Neural crest cell (in vitro differentiated cells): Measurements from ENCODE around the gene EIF4G3. TPM values are rescaled to one million over a fixed set of nuclear protein-coding genes. Genes with fewer than 3 reads are reported as not detected.
A peak's percentile ranks its signal among the peaks of the same experiment; 100 is the strongest.

Source experiments
- DNase-seq: peaks from one replicate; pipeline ENCODE4 v3.0.0; 2021; ENCODE audit warnings: low read depth, mixed read lengths, low spot score
- H3K27ac Mint-ChIP-seq: one replicate; pipeline ENCODE4 v1.8.0; 2021; ENCODE audit warnings: mild to moderate bottlenecking, mixed read lengths; ENCODE audit not compliant: unreplicated experiment
- H3K27me3 Mint-ChIP-seq: 2 replicates; pipeline ENCODE4 v1.8.0; 2021; ENCODE audit warnings: low read depth, mild to moderate bottlenecking, mixed read lengths
- H3K36me3 Mint-ChIP-seq: 2 replicates; pipeline ENCODE4 v1.8.0; 2021; ENCODE audit warnings: low read depth, mild to moderate bottlenecking, mixed read lengths
- H3K4me1 Mint-ChIP-seq: 2 replicates; pipeline ENCODE4 v1.8.0; 2021; ENCODE audit warnings: mixed read lengths
- H3K4me3 Mint-ChIP-seq: one replicate; pipeline ENCODE4 v1.8.0; 2021; ENCODE audit warnings: mild to moderate bottlenecking, mixed read lengths
- H3K9me3 Mint-ChIP-seq: 2 replicates; pipeline ENCODE4 v1.8.0; 2021; ENCODE audit warnings: mixed read lengths
- CTCF ChIP-seq: fragments of 200-600 bp; sonication (generic); conservative IDR thresholded peaks from 2 replicates; pipeline ENCODE4 v1.5.0; 2021; ENCODE audit warnings: antibody characterized with exemption, mild to moderate bottlenecking
- total RNA-seq: library from RNA; stranded (reverse); gene quantifications from 2 replicates; pipeline ENCODE4 v1.2.1, GENCODE V29; 2021

The EIF4G3 gene
- total RNA-seq, 1 donor from 2014 or later: 97.5 TPM

DNA sequence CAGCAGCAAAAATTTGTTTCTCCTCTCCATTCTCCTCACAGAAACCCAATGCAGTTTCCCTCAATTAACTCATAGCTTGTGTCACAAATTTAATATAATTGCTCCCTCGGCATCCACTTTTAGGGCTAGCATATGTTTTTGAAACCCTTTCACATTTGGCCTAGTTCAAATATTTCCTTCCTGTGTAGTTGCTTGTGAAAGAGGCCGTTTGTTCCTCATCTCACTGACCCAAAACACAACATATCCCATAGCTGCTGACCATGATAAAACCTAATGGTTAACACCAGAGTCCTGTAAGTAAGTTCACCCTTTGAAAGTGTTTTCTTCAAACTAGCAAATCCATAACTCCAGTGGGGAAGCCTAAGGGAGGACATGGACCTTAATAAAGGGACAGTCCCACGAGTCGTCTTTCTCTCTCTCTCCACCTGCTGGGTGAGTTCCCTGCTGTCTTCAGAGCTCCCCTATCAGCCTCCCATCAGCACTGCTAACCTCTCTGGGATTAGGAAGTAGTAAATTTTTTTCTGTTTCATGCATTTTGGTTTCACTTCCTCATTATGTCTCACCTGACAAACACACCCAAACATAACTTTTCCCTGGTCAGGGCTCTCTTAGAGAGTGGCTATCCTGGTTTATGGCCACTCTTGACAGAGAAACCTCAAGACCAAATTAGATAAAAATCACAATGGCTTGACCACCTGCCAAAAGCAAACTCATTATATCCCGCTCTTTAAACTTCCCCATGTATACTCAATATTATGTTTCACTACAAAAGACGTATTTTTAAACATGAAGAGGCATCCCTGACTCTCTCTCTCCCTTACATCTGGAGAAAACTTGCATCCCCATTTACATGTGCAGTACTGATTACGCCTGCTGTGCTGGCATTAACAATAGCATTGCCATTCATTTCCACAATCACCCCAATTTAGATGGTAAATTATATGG is 211.9 kb downstream of the EIF4G3 start:
- no peaks in the 10 kb centered on the region for H3K27me3 Mint-ChIP-seq
- H3K9me3 Mint-ChIP-seq: no peaks in the 10 kb centered on the region
- H3K27ac Mint-ChIP-seq: peak overlapping the region; percentile 8
- no peak for DNase-seq
- peaks cover 8% of the 10 kb centered on the region for H3K36me3 Mint-ChIP-seq
- H3K4me3 Mint-ChIP-seq: no peak overlapping the region
- TF ChIP-seq CTCF: no peak
- peaks cover 4% of the 10 kb centered on the region for H3K4me1 Mint-ChIP-seq

DNA sequence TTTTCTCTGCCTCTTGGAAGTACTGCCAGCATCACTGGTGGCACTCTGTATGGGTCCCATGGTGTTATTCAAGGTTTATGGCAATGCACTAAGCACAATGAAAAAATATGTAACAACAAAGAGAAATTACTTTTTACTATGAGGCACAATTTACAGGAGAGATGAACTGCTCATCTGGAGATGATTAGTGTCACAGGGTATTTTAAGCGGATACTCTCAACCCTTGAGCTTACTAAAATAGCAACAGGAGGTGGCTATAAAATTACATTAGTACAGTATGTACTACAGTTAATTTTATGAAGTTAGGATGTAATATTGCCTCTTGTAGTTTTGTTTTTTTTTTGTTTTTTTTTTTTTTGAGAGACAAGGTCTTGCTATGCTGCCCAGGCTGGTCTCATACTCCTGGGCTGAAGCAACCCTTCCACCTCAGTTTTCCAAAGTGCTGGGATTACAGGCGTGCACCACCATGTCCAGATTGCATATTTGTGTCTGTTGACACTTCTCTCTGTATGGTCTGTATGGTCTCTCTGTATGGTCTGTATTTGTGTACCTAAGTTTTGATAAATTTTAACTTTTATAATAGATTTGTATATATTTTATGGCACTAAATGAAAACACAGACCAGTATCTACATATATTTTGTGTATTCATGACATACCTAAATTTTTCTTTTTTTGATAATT is 214.0 kb downstream of the EIF4G3 start:
- Mint-ChIP-seq H3K27ac (no peak overlapping the region), H3K4me3 (no peak overlapping the region), H3K9me3 (no peaks in the 10 kb centered on the region), H3K27me3 (no peaks in the 10 kb centered on the region), H3K4me1 (peaks cover 4% of the 10 kb centered on the region), H3K36me3 (peaks cover 8% of the 10 kb centered on the region)
- TF ChIP-seq CTCF: no peak
- DNase-seq: no peak

DNA sequence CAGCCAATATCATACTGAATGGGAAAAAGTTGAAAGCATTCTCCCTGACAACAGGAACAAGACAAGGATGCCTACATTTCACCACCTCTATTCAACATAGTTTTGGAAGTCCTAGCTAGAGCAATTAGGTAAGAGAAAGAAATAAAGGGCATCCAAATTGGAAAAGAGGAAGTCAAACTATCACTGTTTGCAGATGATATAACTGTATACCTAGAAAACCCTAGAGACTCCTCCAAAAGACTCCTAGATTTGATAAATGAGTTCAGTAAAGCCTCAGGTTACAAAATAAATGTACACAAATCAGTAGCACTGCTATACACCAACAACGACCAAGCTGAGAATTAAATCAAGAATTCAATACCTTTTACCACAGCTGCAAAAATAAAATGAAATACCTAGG is 218.3 kb downstream of the EIF4G3 start:
- Mint-ChIP-seq H3K36me3 (peaks cover 8% of the 10 kb centered on the region), H3K4me3 (no peak overlapping the region), H3K4me1 (no peaks in the 10 kb centered on the region), H3K9me3 (no peaks in the 10 kb centered on the region), H3K27ac (peak overlapping the region; percentile 53), H3K27me3 (no peaks in the 10 kb centered on the region)
- DNase-seq: no peak
- no peak for TF ChIP-seq CTCF

DNA sequence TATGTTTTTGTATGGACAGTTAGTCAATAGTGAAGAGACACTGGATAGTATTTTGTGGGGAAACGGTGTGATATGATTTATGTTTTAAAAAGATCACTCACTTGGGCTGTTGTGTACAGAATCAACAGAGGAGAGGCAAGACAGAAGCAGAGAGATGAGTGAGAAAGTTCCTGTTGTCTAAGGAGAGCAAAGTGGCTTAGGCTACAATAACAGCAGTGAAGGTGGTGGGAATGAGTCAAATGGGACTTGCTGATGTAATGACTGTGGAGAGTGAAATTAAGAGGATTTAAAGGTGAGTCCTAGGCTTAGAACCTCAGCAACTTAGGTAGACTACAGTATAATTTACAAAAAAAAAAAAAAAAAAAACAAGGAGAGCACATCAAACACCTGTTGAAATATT is 220.4 kb downstream of the EIF4G3 start:
- no peaks in the 10 kb centered on the region for H3K9me3 Mint-ChIP-seq
- H3K4me1 Mint-ChIP-seq: no peaks in the 10 kb centered on the region
- H3K36me3 Mint-ChIP-seq: peaks cover 6% of the 10 kb centered on the region

DNA sequence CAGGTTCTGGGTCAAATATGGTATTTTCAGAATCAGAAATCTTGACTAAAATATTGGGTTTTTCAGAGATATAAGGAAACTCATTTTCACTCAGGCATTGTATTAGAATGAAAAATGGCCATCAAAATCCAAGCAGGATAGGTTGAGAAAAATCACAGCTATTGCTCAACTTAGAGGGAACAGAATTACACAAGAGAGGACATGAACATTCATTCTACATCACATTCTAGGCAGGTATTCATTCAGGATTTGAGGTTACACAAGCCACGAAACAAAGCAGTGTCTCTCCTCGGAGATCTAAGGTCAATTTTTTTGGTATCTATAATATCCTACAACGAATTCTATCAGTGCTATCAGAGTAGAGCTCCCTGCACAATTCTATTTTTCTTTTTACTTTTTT is 226.0 kb downstream of the EIF4G3 start:
- peaks cover 9% of the 10 kb centered on the region for H3K36me3 Mint-ChIP-seq
- no peak for DNase-seq
- H3K9me3 Mint-ChIP-seq: no peaks in the 10 kb centered on the region
- TF ChIP-seq CTCF: no peak
- H3K27me3 Mint-ChIP-seq: no peaks in the 10 kb centered on the region
- H3K27ac Mint-ChIP-seq: no peak overlapping the region
- peaks cover 24% of the 10 kb centered on the region for H3K4me1 Mint-ChIP-seq
- H3K4me3 Mint-ChIP-seq: no peak overlapping the region

More for the DNA sequence above, 220.4 kb downstream of the EIF4G3 start:
- Mint-ChIP-seq H3K4me3 (no peak overlapping the region), H3K27ac (no peak overlapping the region), H3K27me3 (no peaks in the 10 kb centered on the region)
- no peak for DNase-seq
- TF ChIP-seq CTCF: no peak
